Neural cell (in vitro differentiated cells): ENCODE results near the gene MAML3.

ENCODE experiments used
- EP300 ChIP-seq: fragments of 450-650 bp; conservative IDR thresholded peaks from 2 replicates; pipeline ENCODE4 v1.6.1; 2014; ENCODE audit warnings: antibody characterized with exemption, mild to moderate bottlenecking, moderate library complexity; ENCODE audit not compliant: poor library complexity, severe bottlenecking
- EZH2 ChIP-seq: fragments of 200-600, 300-800 bp; shearing (Covaris generic), sonication (generic); IDR thresholded peaks from 2 replicates; pipeline ENCODE4 v1.6.1; 2014; ENCODE audit warnings: antibody characterized with exemption, low read length, borderline replicate concordance, mild to moderate bottlenecking; ENCODE audit not compliant: insufficient read depth, poor library complexity, severe bottlenecking
- POLR2AphosphoS5 ChIP-seq: IDR thresholded peaks from 2 replicates; pipeline ENCODE4 v1.6.1; 2012
- RAD21 ChIP-seq: fragments of 450-650 bp; conservative IDR thresholded peaks from 2 replicates; pipeline ENCODE4 v1.6.1; 2014; ENCODE audit warnings: antibody characterized with exemption, mild to moderate bottlenecking, moderate library complexity
- REST ChIP-seq: IDR thresholded peaks from 2 replicates; pipeline ENCODE4 v1.6.1; 2012; ENCODE audit warnings: borderline replicate concordance
- TAF1 ChIP-seq: IDR thresholded peaks from 2 replicates; pipeline ENCODE4 v1.6.1; 2012; ENCODE audit warnings: low read depth
- TF ChIP-seq, protein P1 (sequence below): fragments of 450-650 bp; IDR thresholded peaks from 2 replicates; pipeline ENCODE4 v1.5.1; 2014; ENCODE audit warnings: antibody characterized with exemption, mild to moderate bottlenecking, moderate library complexity; ENCODE audit not compliant: poor library complexity, severe bottlenecking

- TF ChIP-seq TAF1 (no peak), EZH2 (no peak), REST (no peak), POLR2AphosphoS5 (no peak), EP300 (no peak), RAD21 (no peak)
- TF ChIP-seq, protein P1, sequence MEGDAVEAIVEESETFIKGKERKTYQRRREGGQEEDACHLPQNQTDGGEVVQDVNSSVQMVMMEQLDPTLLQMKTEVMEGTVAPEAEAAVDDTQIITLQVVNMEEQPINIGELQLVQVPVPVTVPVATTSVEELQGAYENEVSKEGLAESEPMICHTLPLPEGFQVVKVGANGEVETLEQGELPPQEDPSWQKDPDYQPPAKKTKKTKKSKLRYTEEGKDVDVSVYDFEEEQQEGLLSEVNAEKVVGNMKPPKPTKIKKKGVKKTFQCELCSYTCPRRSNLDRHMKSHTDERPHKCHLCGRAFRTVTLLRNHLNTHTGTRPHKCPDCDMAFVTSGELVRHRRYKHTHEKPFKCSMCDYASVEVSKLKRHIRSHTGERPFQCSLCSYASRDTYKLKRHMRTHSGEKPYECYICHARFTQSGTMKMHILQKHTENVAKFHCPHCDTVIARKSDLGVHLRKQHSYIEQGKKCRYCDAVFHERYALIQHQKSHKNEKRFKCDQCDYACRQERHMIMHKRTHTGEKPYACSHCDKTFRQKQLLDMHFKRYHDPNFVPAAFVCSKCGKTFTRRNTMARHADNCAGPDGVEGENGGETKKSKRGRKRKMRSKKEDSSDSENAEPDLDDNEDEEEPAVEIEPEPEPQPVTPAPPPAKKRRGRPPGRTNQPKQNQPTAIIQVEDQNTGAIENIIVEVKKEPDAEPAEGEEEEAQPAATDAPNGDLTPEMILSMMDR: no peak
Observed at GRCh38 chr4:139753686-139754085, 400.3 kb downstream of the MAML3 start.
